MM.1S (cell line): ENCODE measurements around the gene NPTX1.

Experiments
- DNase-seq: peaks from one replicate; pipeline ENCODE4 v3.0.0-alpha.2; 2015
- H2AFZ ChIP-seq: fragments of 300-600 bp; sonication (generic); 2 replicates; pipeline ENCODE4 v1.6.0; 2016; ENCODE audit warnings: antibody characterized with exemption, low read length
- H3F3A ChIP-seq: fragments of 300-600 bp; sonication (generic); 2 replicates; pipeline ENCODE4 v1.6.1; 2016; ENCODE audit warnings: mild to moderate bottlenecking, antibody characterized with exemption, low read length, moderate library complexity, mixed read lengths; ENCODE audit not compliant: insufficient read depth
- H3K27ac ChIP-seq: fragments of 300-600 bp; sonication (generic); 2 replicates; pipeline ENCODE4 v1.5.1; 2016; ENCODE audit warnings: mild to moderate bottlenecking, low read length
- H3K27me3 ChIP-seq: fragments of 300-600 bp; sonication (generic); replicated peaks from 2 replicates; pipeline ENCODE4 v1.6.0; 2016; ENCODE audit warnings: low read length; ENCODE audit not compliant: insufficient read depth
- H3K36me3 ChIP-seq: fragments of 300-600 bp; sonication (generic); replicated peaks from 2 replicates; pipeline ENCODE4 v1.6.1; 2016; ENCODE audit warnings: mild to moderate bottlenecking, low read length, mixed read lengths; ENCODE audit not compliant: insufficient read depth
- H3K4me1 ChIP-seq: fragments of 300-600 bp; sonication (generic); 2 replicates; pipeline ENCODE4 v1.6.1; 2016; ENCODE audit warnings: low read length, mixed read lengths
- H3K4me2 ChIP-seq: fragments of 300-600 bp; sonication (generic); 2 replicates; pipeline ENCODE4 v1.6.0; 2016; ENCODE audit warnings: low read depth, low read length
- H3K4me3 ChIP-seq: fragments of 300-600 bp; sonication (generic); 2 replicates; pipeline ENCODE4 v1.5.1; 2016; ENCODE audit warnings: low read length, mixed read lengths
- H3K79me2 ChIP-seq: fragments of 300-600 bp; sonication (generic); 2 replicates; pipeline ENCODE4 v1.6.1; 2016; ENCODE audit warnings: mixed run types, low read length, mixed read lengths
- H3K9ac ChIP-seq: fragments of 300-600 bp; sonication (generic); 2 replicates; pipeline ENCODE4 v1.6.1; 2016; ENCODE audit warnings: low read length, mixed read lengths
- H3K9me2 ChIP-seq: fragments of 300-600 bp; sonication (generic); replicated peaks from 2 replicates; pipeline ENCODE4 v1.6.1; 2016; ENCODE audit warnings: mild to moderate bottlenecking, low read length, mixed read lengths; ENCODE audit not compliant: insufficient read depth
- H3K9me3 ChIP-seq: fragments of 300-600 bp; sonication (generic); replicated peaks from 2 replicates; pipeline ENCODE4 v1.6.1; 2016; ENCODE audit warnings: mild to moderate bottlenecking, low read length, mixed read lengths; ENCODE audit not compliant: insufficient read depth
- H4K20me1 ChIP-seq: fragments of 300-600 bp; sonication (generic); 2 replicates; pipeline ENCODE4 v1.6.1; 2016; ENCODE audit warnings: mild to moderate bottlenecking, low read length, moderate library complexity, mixed read lengths; ENCODE audit not compliant: insufficient read depth
- EZH2 ChIP-seq: fragments of 300-600 bp; sonication (generic); optimal IDR thresholded peaks from 2 replicates; pipeline ENCODE3; 2017; ENCODE audit warnings: low read depth, mild to moderate bottlenecking, antibody characterized with exemption, low read length, mixed read lengths
- EZH2phosphoT487 ChIP-seq: fragments of 300-600 bp; sonication (generic); IDR thresholded peaks from 2 replicates; pipeline ENCODE4 v1.6.1; 2018; ENCODE audit warnings: antibody characterized with exemption, low read length
- TF ChIP-seq, protein P1 (sequence below): fragments of 300-600 bp; sonication (generic); IDR thresholded peaks from 2 replicates; pipeline ENCODE4 v1.5.1; 2016; ENCODE audit warnings: antibody characterized with exemption, low read length, mixed read lengths

Gene NPTX1

DNA sequence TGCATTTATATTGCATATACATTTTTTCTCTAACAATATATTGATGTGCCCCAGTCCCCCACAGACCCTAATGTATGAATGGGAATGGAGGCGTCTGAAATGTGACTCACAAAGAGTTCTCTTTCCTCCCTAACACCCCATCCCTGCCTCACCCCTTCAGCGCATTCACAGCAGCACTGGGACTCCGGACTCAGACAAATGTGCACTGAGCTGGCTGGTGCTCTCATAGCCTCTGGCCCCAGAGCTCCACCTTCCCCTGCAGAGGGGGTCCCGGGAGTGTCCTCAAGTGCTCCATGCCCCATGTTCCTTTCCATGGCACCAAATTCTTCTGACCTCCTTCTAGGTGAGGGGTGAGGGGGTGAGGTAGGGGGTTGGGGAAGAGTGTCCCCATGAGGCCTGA is 20.6 kb downstream of the NPTX1 start:
- TF ChIP-seq EZH2, result no peak
- TF ChIP-seq, protein P1, sequence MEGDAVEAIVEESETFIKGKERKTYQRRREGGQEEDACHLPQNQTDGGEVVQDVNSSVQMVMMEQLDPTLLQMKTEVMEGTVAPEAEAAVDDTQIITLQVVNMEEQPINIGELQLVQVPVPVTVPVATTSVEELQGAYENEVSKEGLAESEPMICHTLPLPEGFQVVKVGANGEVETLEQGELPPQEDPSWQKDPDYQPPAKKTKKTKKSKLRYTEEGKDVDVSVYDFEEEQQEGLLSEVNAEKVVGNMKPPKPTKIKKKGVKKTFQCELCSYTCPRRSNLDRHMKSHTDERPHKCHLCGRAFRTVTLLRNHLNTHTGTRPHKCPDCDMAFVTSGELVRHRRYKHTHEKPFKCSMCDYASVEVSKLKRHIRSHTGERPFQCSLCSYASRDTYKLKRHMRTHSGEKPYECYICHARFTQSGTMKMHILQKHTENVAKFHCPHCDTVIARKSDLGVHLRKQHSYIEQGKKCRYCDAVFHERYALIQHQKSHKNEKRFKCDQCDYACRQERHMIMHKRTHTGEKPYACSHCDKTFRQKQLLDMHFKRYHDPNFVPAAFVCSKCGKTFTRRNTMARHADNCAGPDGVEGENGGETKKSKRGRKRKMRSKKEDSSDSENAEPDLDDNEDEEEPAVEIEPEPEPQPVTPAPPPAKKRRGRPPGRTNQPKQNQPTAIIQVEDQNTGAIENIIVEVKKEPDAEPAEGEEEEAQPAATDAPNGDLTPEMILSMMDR, result no peak
- no peak for TF ChIP-seq EZH2phosphoT487
- no peaks in the 10 kb centered on the region for H3K9me2 ChIP-seq
- H3K4me1 ChIP-seq, result peaks cover 16% of the 10 kb centered on the region
- no peaks in the 10 kb centered on the region for H3K36me3 ChIP-seq
- H3K79me2 ChIP-seq, result no peaks in the 10 kb centered on the region
- no peak overlapping the region for H3K4me3 ChIP-seq
- H3K9ac ChIP-seq, result no peak overlapping the region
- H3K4me2 ChIP-seq, result peak overlapping the region; percentile 99; the same call in 1 of the 2 replicates
- DNase-seq, result no peak
- H3K9me3 ChIP-seq, result no peaks in the 10 kb centered on the region
- H2AFZ ChIP-seq, result no peak overlapping the region
- H3K27ac ChIP-seq, result no peak overlapping the region
- no peaks in the 10 kb centered on the region for H4K20me1 ChIP-seq
- H3K27me3 ChIP-seq, result peaks cover 80% of the 10 kb centered on the region
- peaks cover 9% of the 10 kb centered on the region; the same call in 1 of the 2 replicates for H3F3A ChIP-seq

DNA sequence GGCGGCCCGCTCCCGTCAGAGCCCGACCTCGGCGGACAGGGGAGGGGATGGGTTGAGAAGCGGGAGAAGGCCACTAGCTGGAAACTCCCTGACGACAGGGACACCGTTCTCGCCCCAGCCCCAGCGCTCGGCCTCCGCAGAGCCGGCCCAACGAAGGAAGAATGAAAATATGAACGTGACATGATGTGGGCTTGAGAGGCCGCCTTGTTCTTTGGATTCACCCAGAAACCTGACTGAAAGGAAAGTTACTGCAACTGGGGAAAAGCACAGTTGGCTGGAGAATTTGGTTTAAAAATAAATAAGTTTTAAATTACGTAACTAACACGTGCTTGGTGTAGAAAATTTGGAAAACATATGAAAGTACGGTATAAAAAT is 21.1 kb downstream of the NPTX1 start:
- Histone ChIP-seq H3F3A (peaks cover 9% of the 10 kb centered on the region; the same call in 1 of the 2 replicates), H3K4me3 (peak overlapping the region; percentile 94), H3K9me2 (no peaks in the 10 kb centered on the region), H3K9ac (peak overlapping the region; percentile 90), H3K9me3 (no peaks in the 10 kb centered on the region), H3K27me3 (peaks cover 80% of the 10 kb centered on the region), H3K79me2 (no peaks in the 10 kb centered on the region), H3K27ac (peak overlapping the region; percentile 64; the same call in 1 of the 2 replicates), H3K4me2 (peak overlapping the region; percentile 99), H3K4me1 (peaks cover 16% of the 10 kb centered on the region), H3K36me3 (no peaks in the 10 kb centered on the region), H4K20me1 (no peaks in the 10 kb centered on the region), H2AFZ (peak overlapping the region; percentile 96)
- DNase-seq, result peak; percentile 15
- TF ChIP-seq EZH2, result no peak

DNA sequence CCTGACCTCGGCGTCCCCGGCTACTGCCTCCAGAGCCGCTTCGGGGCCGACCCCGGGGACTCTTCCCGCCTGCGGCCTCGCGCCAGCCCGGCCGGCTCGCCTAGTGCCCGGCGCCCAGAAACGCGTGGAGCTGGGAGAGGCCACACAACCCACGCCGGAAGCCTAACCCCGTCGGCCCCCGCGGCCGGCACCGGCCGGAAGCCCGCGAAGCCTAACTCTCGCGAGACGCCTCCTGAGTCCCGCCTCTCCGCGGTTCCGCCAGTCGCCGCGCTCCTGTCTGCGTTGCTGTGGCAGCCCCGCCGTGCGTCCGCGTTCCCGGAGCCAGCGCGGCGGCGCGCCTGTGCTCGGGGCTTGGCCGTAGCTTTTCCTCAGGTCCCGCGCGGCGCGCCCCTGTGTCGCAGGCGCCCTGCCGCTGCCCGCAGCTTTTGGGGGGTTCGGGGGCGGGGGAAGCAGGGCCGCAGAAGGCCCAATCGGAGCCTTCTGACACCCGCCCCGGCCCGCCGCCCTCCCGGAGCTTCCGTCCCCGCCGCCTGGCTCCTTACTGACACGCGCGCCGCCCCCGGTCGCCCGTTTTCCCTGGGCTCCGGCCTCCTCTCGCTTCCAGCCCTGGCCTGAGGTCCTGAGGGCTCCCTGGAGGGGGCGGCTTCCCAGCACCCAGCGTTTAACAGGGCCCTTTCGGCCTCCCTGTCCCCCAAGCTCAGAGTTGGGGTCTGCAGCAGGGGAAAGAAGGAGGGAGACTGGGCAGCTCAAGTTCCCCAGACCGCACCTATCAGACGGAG is 21.7 kb downstream of the NPTX1 start:
- peak overlapping the region; percentile 90 for H3K9ac ChIP-seq
- H3K79me2 ChIP-seq, result no peaks in the 10 kb centered on the region
- TF ChIP-seq EZH2, result no peak
- no peak for TF ChIP-seq EZH2phosphoT487
- TF ChIP-seq, protein P1, result no peak
- no peaks in the 10 kb centered on the region for H3K9me3 ChIP-seq
- no peaks in the 10 kb centered on the region for H3K36me3 ChIP-seq
- peak overlapping the region; percentile 94 for H3K4me3 ChIP-seq
- peak; percentile 96 for DNase-seq
- H3K9me2 ChIP-seq, result no peaks in the 10 kb centered on the region
- peak overlapping the region; percentile 99 for H3K4me2 ChIP-seq
- peaks cover 9% of the 10 kb centered on the region; the same call in 1 of the 2 replicates for H3F3A ChIP-seq
- H3K4me1 ChIP-seq, result peaks cover 16% of the 10 kb centered on the region
- peak overlapping the region; percentile 64; the same call in 1 of the 2 replicates for H3K27ac ChIP-seq
- H2AFZ ChIP-seq, result peak overlapping the region; percentile 96
- H4K20me1 ChIP-seq, result no peaks in the 10 kb centered on the region
- peaks cover 81% of the 10 kb centered on the region for H3K27me3 ChIP-seq
